Colonic mucosa (tissue), 4 donors: Measurements from ENCODE around the gene AKR1C4. TPM values are rescaled to one million over a fixed set of nuclear protein-coding genes. Genes with fewer than 3 reads are reported as not detected.

Source experiments
- DNase-seq: peaks from one replicate; pipeline ENCODE4 v3.0.0-alpha.2; 2020
- H3K27ac ChIP-seq: fragments of 200-600 bp; one replicate; pipeline ENCODE4 v1.8.0; 2021
- H3K27me3 ChIP-seq: fragments of 200-600 bp; one replicate; pipeline ENCODE4 v1.8.0; 2021
- H3K36me3 ChIP-seq: fragments of 200-600 bp; one replicate; pipeline ENCODE4 v1.8.0; 2021
- H3K4me1 ChIP-seq: fragments of 200-600 bp; one replicate; pipeline ENCODE4 v1.8.0; 2021; ENCODE audit warnings: mild to moderate bottlenecking
- H3K4me3 ChIP-seq: fragments of 200-600 bp; one replicate; pipeline ENCODE4 v1.8.0; 2021
- H3K9ac ChIP-seq, 2 donors: one replicate each; pipeline ENCODE4 v1.7.0; 2013; ENCODE audit warnings: control low read depth in 2 of 2, low read depth in 2 of 2, low read length in 2 of 2
- H3K9me3 ChIP-seq: fragments of 200-600 bp; one replicate; pipeline ENCODE4 v1.8.0; 2021
- intact Hi-C: fragments of 100-400 bp; cut with DNase I; formaldehyde crosslinking; loops from one replicate; pipeline ENCODE4 v1.14.1; 2022
- total RNA-seq, 2 donors: library from RNA; stranded (reverse); fragmentation: NEBNext Ultra II Directional in 1 of 2; extraction: Animal tissue kit (Norgen Biotek cat#: 25700) in 1 of 2; gene quantifications; one replicate each; pipeline ENCODE4 v1.2.1, GENCODE V29; 2021
- TF ChIP-seq, protein P1 (sequence below): fragments of 200-600 bp; IDR thresholded peaks from one replicate; pipeline ENCODE4 v1.8.0; 2022; ENCODE audit warnings: antibody characterized with exemption, mild to moderate bottlenecking
- donor health status: healthy.
- donor health status: DM: no; HTN: no; CAD: no.
- donor health status: DM: no; HTN: no; CAD: no.

AKR1C4 gene
- total RNA-seq, 2 donors from 2014 or later, result not detected

- no peaks in the 10 kb centered on the region for H3K9me3 ChIP-seq
- no peak for DNase-seq
- H3K27me3 ChIP-seq, result no peaks in the 10 kb centered on the region
- no peaks in the 10 kb centered on the region for H3K4me1 ChIP-seq
- no peak overlapping the region for H3K4me3 ChIP-seq
- TF ChIP-seq, protein P1, sequence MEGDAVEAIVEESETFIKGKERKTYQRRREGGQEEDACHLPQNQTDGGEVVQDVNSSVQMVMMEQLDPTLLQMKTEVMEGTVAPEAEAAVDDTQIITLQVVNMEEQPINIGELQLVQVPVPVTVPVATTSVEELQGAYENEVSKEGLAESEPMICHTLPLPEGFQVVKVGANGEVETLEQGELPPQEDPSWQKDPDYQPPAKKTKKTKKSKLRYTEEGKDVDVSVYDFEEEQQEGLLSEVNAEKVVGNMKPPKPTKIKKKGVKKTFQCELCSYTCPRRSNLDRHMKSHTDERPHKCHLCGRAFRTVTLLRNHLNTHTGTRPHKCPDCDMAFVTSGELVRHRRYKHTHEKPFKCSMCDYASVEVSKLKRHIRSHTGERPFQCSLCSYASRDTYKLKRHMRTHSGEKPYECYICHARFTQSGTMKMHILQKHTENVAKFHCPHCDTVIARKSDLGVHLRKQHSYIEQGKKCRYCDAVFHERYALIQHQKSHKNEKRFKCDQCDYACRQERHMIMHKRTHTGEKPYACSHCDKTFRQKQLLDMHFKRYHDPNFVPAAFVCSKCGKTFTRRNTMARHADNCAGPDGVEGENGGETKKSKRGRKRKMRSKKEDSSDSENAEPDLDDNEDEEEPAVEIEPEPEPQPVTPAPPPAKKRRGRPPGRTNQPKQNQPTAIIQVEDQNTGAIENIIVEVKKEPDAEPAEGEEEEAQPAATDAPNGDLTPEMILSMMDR, result no peak
- no peak overlapping the region for H3K9ac ChIP-seq
- intact Hi-C loops, result no loop called here
- no peak overlapping the region for H3K27ac ChIP-seq
- no peaks in the 10 kb centered on the region for H3K36me3 ChIP-seq
Measured at GRCh38 chr10:5151076-5151475, 45.6 kb upstream of the AKR1C4 start.

DNA sequence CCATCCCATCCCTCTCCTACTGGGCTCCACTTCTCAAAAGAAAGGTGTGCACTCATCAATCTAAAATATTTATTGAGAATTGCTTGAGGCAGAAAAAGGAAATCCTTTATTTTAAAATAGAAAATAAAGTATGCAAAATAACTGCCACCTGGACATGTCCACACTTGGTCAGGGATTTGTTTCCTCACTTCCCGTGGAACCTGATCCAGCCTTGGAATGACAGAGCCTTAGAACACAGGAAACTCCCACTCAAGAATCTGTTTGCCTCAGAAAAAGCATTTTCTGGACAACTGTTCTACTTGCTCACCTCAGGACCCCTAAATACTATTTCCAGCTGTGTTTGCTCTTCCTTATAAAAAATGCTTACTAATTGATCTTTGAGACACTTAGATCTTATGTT lies 40.7 kb upstream of the AKR1C4 start:
- H3K36me3 ChIP-seq, result no peaks in the 10 kb centered on the region
- no peak overlapping the region for H3K27ac ChIP-seq
- no peak overlapping the region for H3K9ac ChIP-seq
- H3K4me3 ChIP-seq, result no peak overlapping the region
- no peaks in the 10 kb centered on the region for H3K9me3 ChIP-seq
- H3K27me3 ChIP-seq, result no peaks in the 10 kb centered on the region
- no peaks in the 10 kb centered on the region for H3K4me1 ChIP-seq
- DNase-seq, result no peak
- intact Hi-C loops, result no loop called here
- TF ChIP-seq, protein P1, result no peak

DNA sequence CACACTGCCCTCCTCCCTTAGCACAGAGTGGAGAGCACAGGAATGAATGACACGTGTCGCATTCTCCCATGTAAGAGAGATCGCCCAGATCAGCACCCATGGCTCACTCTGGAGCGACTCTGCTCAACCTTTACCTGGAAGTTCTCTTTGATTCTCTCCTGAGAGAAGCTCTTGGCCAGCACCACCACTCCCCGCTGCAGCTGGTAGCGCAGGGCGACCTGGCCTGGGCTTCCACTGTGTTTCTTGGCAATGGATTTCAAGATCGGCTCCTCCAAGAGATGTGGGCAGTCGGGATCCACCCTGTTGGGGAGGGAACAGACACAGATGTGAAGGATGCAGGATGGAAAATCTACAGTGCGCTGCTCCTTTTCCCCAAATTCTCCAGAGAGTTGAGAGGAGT lies 39.1 kb upstream of the AKR1C4 start:
- H3K4me3 ChIP-seq, result no peak overlapping the region

DNA sequence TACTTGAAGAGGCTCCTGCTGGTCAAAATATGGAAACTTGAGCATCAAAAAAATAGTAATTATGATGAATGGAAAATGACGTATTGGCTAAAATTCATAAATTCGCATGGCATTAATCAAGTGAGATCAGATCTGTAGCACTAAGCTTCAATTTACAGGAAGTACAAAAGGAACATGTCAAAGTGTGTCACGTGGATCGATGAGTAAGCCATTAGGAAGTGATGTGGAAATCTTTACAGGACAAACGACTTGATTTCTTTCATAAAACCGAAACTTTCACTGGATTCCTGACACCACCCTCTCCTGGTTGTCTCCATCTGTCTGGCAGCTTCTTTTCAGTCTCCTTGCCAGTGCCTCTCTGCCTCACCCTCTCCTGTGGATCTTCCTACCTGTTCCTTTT lies 37.5 kb upstream of the AKR1C4 start:
- no peaks in the 10 kb centered on the region for H3K4me1 ChIP-seq
- H3K9ac ChIP-seq, result no peak overlapping the region
- H3K9me3 ChIP-seq, result no peaks in the 10 kb centered on the region
- intact Hi-C loops, result no loop called here
- DNase-seq, result no peak
- H3K27ac ChIP-seq, result no peak overlapping the region
- no peak overlapping the region for H3K4me3 ChIP-seq
- H3K36me3 ChIP-seq, result no peaks in the 10 kb centered on the region
- H3K27me3 ChIP-seq, result no peaks in the 10 kb centered on the region
- TF ChIP-seq, protein P1, result no peak

More for the DNA sequence above, 39.1 kb upstream of the AKR1C4 start:
- no peak overlapping the region for H3K9ac ChIP-seq
- H3K9me3 ChIP-seq, result no peaks in the 10 kb centered on the region
- intact Hi-C loops, result no loop called here
- no peaks in the 10 kb centered on the region for H3K4me1 ChIP-seq
- no peak for DNase-seq
- H3K27me3 ChIP-seq, result no peaks in the 10 kb centered on the region
- no peak overlapping the region for H3K27ac ChIP-seq
- H3K36me3 ChIP-seq, result no peaks in the 10 kb centered on the region
- TF ChIP-seq, protein P1, result no peak

DNA sequence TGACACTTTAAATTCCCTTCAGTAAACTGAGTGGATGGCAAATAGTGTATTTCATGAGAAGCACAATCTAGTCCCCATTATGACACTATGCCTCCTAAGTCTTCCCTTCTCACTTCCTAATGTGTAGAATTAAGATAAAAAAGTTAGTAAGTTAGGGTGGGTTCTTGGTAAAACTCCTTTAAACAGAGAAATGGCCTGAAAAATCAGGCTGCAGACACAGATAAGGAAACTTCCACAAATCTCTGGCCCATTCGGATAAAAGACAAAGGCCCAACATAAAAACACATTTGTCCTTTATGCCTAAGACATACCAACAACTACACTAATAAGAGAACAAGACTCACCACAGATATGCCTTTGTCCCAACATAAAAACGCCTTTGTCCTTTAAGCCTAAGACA lies 33.1 kb upstream of the AKR1C4 start:
- no peaks in the 10 kb centered on the region for H3K9me3 ChIP-seq
- intact Hi-C loops, result no loop called here
- DNase-seq, result no peak
- H3K36me3 ChIP-seq, result no peaks in the 10 kb centered on the region
- no peak overlapping the region for H3K27ac ChIP-seq
- TF ChIP-seq, protein P1, result no peak
- no peak overlapping the region for H3K4me3 ChIP-seq
- no peaks in the 10 kb centered on the region for H3K27me3 ChIP-seq
- H3K9ac ChIP-seq, result no peak overlapping the region
- H3K4me1 ChIP-seq, result no peaks in the 10 kb centered on the region

GRCh38 chr10:5165738-5166137 lies 30.9 kb upstream of the AKR1C4 start:
- Histone ChIP-seq H3K9ac (no peak overlapping the region), H3K27ac (no peak overlapping the region), H3K9me3 (no peaks in the 10 kb centered on the region), H3K36me3 (no peaks in the 10 kb centered on the region), H3K27me3 (no peaks in the 10 kb centered on the region), H3K4me3 (no peak overlapping the region), H3K4me1 (no peaks in the 10 kb centered on the region)
- no peak for DNase-seq
- TF ChIP-seq, protein P1, result no peak
- intact Hi-C loops, result no loop called here
